ENCODE results near the gene CCDC184.
"Not testable (repeated sequence)": the region's sequence is repeated elsewhere in the genome, so short reads cannot be mapped to it uniquely, and the experiment has no call there.

CCDC184 gene

GRCh38 chr12:48183091-48183875 is at the start of gene CCDC184:
Gene CCDC184, plus strand, starts transcription at chr12:48183644. Its CDS starts 479 bp downstream, at chr12:48184123.
- peak; percentile 89 for DNase-seq

GRCh38 chr12:48135027-48135426 is 48.4 kb upstream of the CCDC184 start:
- no peak for DNase-seq

GRCh38 chr12:48142818-48143674 is 40.4 kb upstream of the CCDC184 start:
- DNase-seq: no peak

- no peak for DNase-seq
Observed at GRCh38 chr12:48143898-48144297, 39.5 kb upstream of the CCDC184 start.

- no peak for DNase-seq
Observed at GRCh38 chr12:48145981-48146380, 37.5 kb upstream of the CCDC184 start.

GRCh38 chr12:48151103-48151771 is 32.2 kb upstream of the CCDC184 start:
- no peak for DNase-seq

- not testable (repeated sequence) for DNase-seq
Observed at GRCh38 chr12:48155786-48156185, 27.7 kb upstream of the CCDC184 start.

- no peak for DNase-seq
Observed at GRCh38 chr12:48156652-48157017, 26.8 kb upstream of the CCDC184 start.

GRCh38 chr12:48157018-48157888 is 26.2 kb upstream of the CCDC184 start, which contains the start of gene ASB8:
Gene ASB8, minus strand, starts transcription at chr12:48157515. Its CDS starts 4,019 bp downstream, at chr12:48153496.
- peak; percentile 98 for DNase-seq

- DNase-seq: no peak
Observed at GRCh38 chr12:48157889-48158370, 25.5 kb upstream of the CCDC184 start.

- no peak for DNase-seq
Observed at GRCh38 chr12:48160046-48160445, 23.4 kb upstream of the CCDC184 start.

- DNase-seq: no peak
Observed at GRCh38 chr12:48160807-48161206, 22.6 kb upstream of the CCDC184 start.

GRCh38 chr12:48163150-48163747 is 20.2 kb upstream of the CCDC184 start:
- no peak for DNase-seq

GRCh38 chr12:48164451-48164850 is 19.0 kb upstream of the CCDC184 start:
- no peak for DNase-seq

GRCh38 chr12:48165089-48165981 is 18.1 kb upstream of the CCDC184 start:
- peak; percentile 37 for DNase-seq

GRCh38 chr12:48169011-48169410 is 14.4 kb upstream of the CCDC184 start:
- DNase-seq: no peak

- DNase-seq: no peak
Observed at GRCh38 chr12:48175613-48176416, 7.6 kb upstream of the CCDC184 start.

- DNase-seq: no peak
Observed at GRCh38 chr12:48176417-48176751, 7.1 kb upstream of the CCDC184 start.

- DNase-seq: no peak
Observed at GRCh38 chr12:48177982-48178381, 5.5 kb upstream of the CCDC184 start.

- no peak for DNase-seq
Observed at GRCh38 chr12:48179466-48179865, 4.0 kb upstream of the CCDC184 start.

Measured in COR-L47 (cell line).